GM12878 (cell line): ENCODE results near the gene PGC. TPM values are rescaled to one million over a fixed set of nuclear protein-coding genes. Genes with fewer than 3 reads are reported as not detected.

Experiments
- CREM ChIP-seq: IDR thresholded peaks from 2 replicates; pipeline ENCODE4 v1.6.1; 2014; ENCODE audit warnings: antibody characterized with exemption, low read depth
- FOXM1 ChIP-seq: IDR thresholded peaks from 2 replicates; pipeline ENCODE4 v1.6.1; 2012; ENCODE audit warnings: low read depth, mild to moderate bottlenecking, inconsistent platforms, low read length, moderate library complexity
- KAT2A ChIP-seq: conservative IDR thresholded peaks from 2 replicates; pipeline ENCODE4 v1.6.1; 2011; ENCODE audit warnings: low read depth, low read length; ENCODE audit not compliant: control insufficient read depth
- STAT3 ChIP-seq: IDR thresholded peaks from 2 replicates; pipeline ENCODE4 v1.6.1; 2011; ENCODE audit warnings: low read depth, low read length, improper control_type of control experiment
- USF1 ChIP-seq: IDR thresholded peaks from 2 replicates; pipeline ENCODE4 v1.6.1; 2011; ENCODE audit warnings: borderline replicate concordance, low read depth, mild to moderate bottlenecking, moderate library complexity, mixed read lengths, low read length; ENCODE audit not compliant: insufficient read depth; ENCODE audit errors: extremely low read length
- ZNF622 ChIP-seq: fragments of 450-650 bp; IDR thresholded peaks from 2 replicates; pipeline ENCODE4 v1.6.1; 2017; ENCODE audit warnings: mild to moderate bottlenecking, inconsistent platforms
- polyA plus RNA-seq, 11 experiments: library from polyadenylated mRNA; depleted of rRNA in 4 of 11; unstranded in 6 of 11; stranded (reverse) in 5 of 11; fragments of >200 nt; fragmentation: Nextera tagmentation in 4 of 11; fragmentation: Illumina TruSeq in 1 of 11; extraction: Ambion mirVana in 4 of 11; extraction: Trizol in 1 of 11; gene quantifications; 1 replicate in 1 of 11; 2 replicates in 10 of 11; pipeline versions ENCODE4 v1.2.1 to v1.2.3, GENCODE V29; 2011 to 2016; ENCODE audit warnings: inconsistent platforms in 2 of 11, missing spikeins in 2 of 11, low read depth in 1 of 11
- total RNA-seq, 4 experiments: library from RNA; depleted of rRNA in 3 of 4; stranded (reverse); fragments of >200 nt in 3 of 4; fragmentation: Illumina TruSeq in 1 of 4; extraction: Trizol in 1 of 4; gene quantifications; 2 replicates each; pipeline versions ENCODE4 v1.2.1 to v1.2.3, GENCODE V29; 2013 to 2021
- TF ChIP-seq, protein P1 (sequence below): fragments of 450-650 bp; IDR thresholded peaks from 2 replicates; pipeline ENCODE4 v1.6.1; 2017; ENCODE audit warnings: mild to moderate bottlenecking, moderate library complexity

Gene PGC
- total and polyA plus RNA-seq, 10 of the 15 experiments (the other 5 are each of a cell fraction or from before 2014, with no cell fraction given), result 0.26 TPM; not detected in 9

DNA sequence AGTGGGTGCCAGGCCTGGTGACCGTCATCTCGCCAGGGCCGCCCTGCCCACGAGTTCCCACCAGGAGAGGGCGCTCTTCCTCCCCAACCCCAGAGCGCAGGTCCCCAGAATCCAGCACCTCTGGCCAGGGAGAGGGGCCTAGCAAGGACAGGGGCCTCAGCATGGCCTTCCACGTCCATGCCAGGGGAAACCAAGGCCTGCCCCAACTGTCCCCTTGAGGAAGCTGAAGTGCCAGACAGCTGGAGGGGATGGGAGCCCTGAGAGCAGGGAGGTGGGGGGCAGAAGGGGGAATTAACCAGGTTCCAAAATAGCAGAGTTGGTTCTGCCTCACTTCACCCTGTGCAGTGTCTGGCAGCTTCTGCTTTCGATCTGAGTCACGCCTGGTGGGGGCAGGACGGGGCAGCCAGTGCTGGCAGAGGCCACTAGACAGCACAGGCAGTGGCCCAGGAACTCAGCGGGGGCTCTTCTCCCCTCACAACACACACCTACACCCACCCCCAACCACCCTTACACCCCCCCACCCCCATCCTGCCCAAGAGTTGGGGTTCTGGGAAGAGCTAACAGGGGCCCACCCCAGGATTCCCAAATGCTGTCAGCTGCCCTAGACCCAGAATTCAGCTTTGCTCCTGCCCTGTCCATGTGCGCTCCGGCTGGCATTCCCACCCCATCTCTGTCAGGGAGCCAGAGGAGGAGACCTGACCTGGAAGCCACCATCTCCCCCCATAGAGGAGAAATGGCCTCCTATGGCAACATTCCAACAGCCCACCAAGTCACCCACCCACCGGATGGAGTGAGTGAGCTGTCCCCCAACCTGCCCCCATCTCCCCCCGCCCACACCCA lies 41.0 kb downstream of the PGC start (continued):
- TF ChIP-seq, protein P1, sequence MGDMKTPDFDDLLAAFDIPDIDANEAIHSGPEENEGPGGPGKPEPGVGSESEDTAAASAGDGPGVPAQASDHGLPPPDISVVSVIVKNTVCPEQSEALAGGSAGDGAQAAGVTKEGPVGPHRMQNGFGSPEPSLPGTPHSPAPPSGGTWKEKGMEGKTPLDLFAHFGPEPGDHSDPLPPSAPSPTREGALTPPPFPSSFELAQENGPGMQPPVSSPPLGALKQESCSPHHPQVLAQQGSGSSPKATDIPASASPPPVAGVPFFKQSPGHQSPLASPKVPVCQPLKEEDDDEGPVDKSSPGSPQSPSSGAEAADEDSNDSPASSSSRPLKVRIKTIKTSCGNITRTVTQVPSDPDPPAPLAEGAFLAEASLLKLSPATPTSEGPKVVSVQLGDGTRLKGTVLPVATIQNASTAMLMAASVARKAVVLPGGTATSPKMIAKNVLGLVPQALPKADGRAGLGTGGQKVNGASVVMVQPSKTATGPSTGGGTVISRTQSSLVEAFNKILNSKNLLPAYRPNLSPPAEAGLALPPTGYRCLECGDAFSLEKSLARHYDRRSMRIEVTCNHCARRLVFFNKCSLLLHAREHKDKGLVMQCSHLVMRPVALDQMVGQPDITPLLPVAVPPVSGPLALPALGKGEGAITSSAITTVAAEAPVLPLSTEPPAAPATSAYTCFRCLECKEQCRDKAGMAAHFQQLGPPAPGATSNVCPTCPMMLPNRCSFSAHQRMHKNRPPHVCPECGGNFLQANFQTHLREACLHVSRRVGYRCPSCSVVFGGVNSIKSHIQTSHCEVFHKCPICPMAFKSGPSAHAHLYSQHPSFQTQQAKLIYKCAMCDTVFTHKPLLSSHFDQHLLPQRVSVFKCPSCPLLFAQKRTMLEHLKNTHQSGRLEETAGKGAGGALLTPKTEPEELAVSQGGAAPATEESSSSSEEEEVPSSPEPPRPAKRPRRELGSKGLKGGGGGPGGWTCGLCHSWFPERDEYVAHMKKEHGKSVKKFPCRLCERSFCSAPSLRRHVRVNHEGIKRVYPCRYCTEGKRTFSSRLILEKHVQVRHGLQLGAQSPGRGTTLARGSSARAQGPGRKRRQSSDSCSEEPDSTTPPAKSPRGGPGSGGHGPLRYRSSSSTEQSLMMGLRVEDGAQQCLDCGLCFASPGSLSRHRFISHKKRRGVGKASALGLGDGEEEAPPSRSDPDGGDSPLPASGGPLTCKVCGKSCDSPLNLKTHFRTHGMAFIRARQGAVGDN, result peak; percentile 70
- TF ChIP-seq KAT2A (no peak), ZNF622 (no peak), CREM (peak; percentile 89), USF1 (no peak), STAT3 (no peak), FOXM1 (no peak)
